ENCODE measurements around the gene DAG1. TPM values are rescaled to one million over a fixed set of nuclear protein-coding genes. Genes with fewer than 3 reads are reported as not detected.

Gene DAG1
- total and polyA plus RNA-seq, 7 donors, result 35.1 to 159 (median 73.2) TPM

Other genes with a start within 250 kb of the DAG1 start
- gene C3orf62, start 193.0 kb upstream of the DAG1 start, total RNA-seq, result 1 to 10 TPM; 1.7 to 2.0 (median 1.9) TPM
- 1 to 10 TPM; 1.5 to 3.7 (median 2.8) TPM for gene C3orf62, start 193.0 kb upstream of the DAG1 start, polyA plus RNA-seq
- 10 to 100 TPM; 26.7 to 35.2 (median 31.1) TPM for gene USP4, start 130.2 kb upstream of the DAG1 start, total RNA-seq
- 10 to 100 TPM; 16.3 to 21.2 (median 17.0) TPM for gene USP4, start 130.2 kb upstream of the DAG1 start, polyA plus RNA-seq
- 100 to 1,000 TPM; 100 to 129 (median 116) TPM for gene GPX1, start 111.9 kb upstream of the DAG1 start, total RNA-seq
- 100 to 1,000 TPM; 164 to 251 (median 189) TPM for gene GPX1, start 111.9 kb upstream of the DAG1 start, polyA plus RNA-seq
- gene RHOA, start 58.3 kb upstream of the DAG1 start, total RNA-seq, result 100 to 1,000 TPM; 251 to 334 (median 271) TPM
- 100 to 1,000 TPM; 179 to 341 (median 287) TPM for gene RHOA, start 58.3 kb upstream of the DAG1 start, polyA plus RNA-seq
- 10 to 100 TPM; 11.4 to 23.4 (median 16.7) TPM for gene TCTA, start 57.8 kb upstream of the DAG1 start, total RNA-seq
- 10 to 100 TPM; 13.8 to 46.1 (median 18.1) TPM for gene TCTA, start 57.8 kb upstream of the DAG1 start, polyA plus RNA-seq
- gene AMT, start 47.8 kb upstream of the DAG1 start, total RNA-seq, result 1 to 10 TPM; 1.7 to 5.3 (median 2.4) TPM
- 1 to 10 TPM in 2 of 3 donors, under 1 TPM in 1; 0.80 to 1.0 (median 1.0) TPM for gene AMT, start 47.8 kb upstream of the DAG1 start, polyA plus RNA-seq
- gene NICN1, start 40.9 kb upstream of the DAG1 start, total RNA-seq, result 10 to 100 TPM in 1 of 4 donors, 1 to 10 TPM in 3; 4.6 to 12.3 (median 7.4) TPM
- gene NICN1, start 40.9 kb upstream of the DAG1 start, polyA plus RNA-seq, result 10 to 100 TPM in 2 of 3 donors, 1 to 10 TPM in 1; 4.0 to 11.2 (median 10.2) TPM
- gene BSN, start 84.2 kb downstream of the DAG1 start, total RNA-seq, result under 1 TPM; 0.22 to 0.95 (median 0.47) TPM
- gene BSN, start 84.2 kb downstream of the DAG1 start, polyA plus RNA-seq, result under 1 TPM; 0.08 to 0.20 (median 0.10) TPM
- 100 to 1,000 TPM; 115 to 189 (median 165) TPM for gene APEH, start 204.1 kb downstream of the DAG1 start, total RNA-seq
- gene APEH, start 204.1 kb downstream of the DAG1 start, polyA plus RNA-seq, result 100 to 1,000 TPM in 1 of 3 donors, 10 to 100 TPM in 2; 70.8 to 109 (median 89.1) TPM
- gene MST1, start 219.2 kb downstream of the DAG1 start, total RNA-seq, result 1 to 10 TPM; 3.2 to 7.0 (median 4.7) TPM
- gene MST1, start 219.2 kb downstream of the DAG1 start, polyA plus RNA-seq, result 1 to 10 TPM; 1.4 to 4.5 (median 2.0) TPM
- 100 to 1,000 TPM; 105 to 170 (median 146) TPM for gene RNF123, start 219.3 kb downstream of the DAG1 start, total RNA-seq
- gene RNF123, start 219.3 kb downstream of the DAG1 start, polyA plus RNA-seq, result 10 to 100 TPM; 36.1 to 89.3 (median 76.9) TPM
- gene AMIGO3, start 249.4 kb downstream of the DAG1 start, total RNA-seq, result under 1 TPM in 1 of 4 donors, not detected in 3; 0.36 TPM
- under 1 TPM; 0.38 to 0.94 (median 0.49) TPM for gene AMIGO3, start 249.4 kb downstream of the DAG1 start, polyA plus RNA-seq

Measured in psoas muscle (tissue), 7 donors.